ENCODE results near the gene CDKAL1. TPM values are rescaled to one million over a fixed set of nuclear protein-coding genes. Genes with fewer than 3 reads are reported as not detected.
A peak's percentile ranks its signal among the peaks of the same experiment; 100 is the strongest.

The CDKAL1 gene
- total RNA-seq, 2 donors from 2014 or later = 23.5 to 26.4 TPM

GRCh38 chr6:20808439-20808838 lies 274.2 kb downstream of the CDKAL1 start:
- no peak overlapping the region for H3K4me3 Mint-ChIP-seq
- Histone ChIP-seq H3K27me3 (ENCODE audit: control insufficient read depth, insufficient read depth, low read length, poor library complexity, severe bottlenecking) (no peaks in the 10 kb centered on the region), H3K4me3 (ENCODE audit: low read length) (no peak overlapping the region), H3K9ac (ENCODE audit: extremely low read depth, low read length, poor library complexity, severe bottlenecking) (no peak overlapping the region), H3K36me3 (ENCODE audit: control insufficient read depth, insufficient read depth, low read length) (peaks cover 8% of the 10 kb centered on the region), H3K9me3 (ENCODE audit: control insufficient read depth, low read length) (peaks cover 34% of the 10 kb centered on the region), H3K4me1 (ENCODE audit: control insufficient read depth, insufficient read depth, low read length) (peaks cover 2% of the 10 kb centered on the region), H3K27ac (ENCODE audit: low read depth, low read length) (no peak overlapping the region)
- DNase-seq = no peak
- peaks cover 24% of the 10 kb centered on the region for H3K4me1 Mint-ChIP-seq
- H3K9me3 Mint-ChIP-seq = peaks cover 20% of the 10 kb centered on the region
- no peaks in the 10 kb centered on the region for H3K27me3 Mint-ChIP-seq (ENCODE audit: insufficient read depth)
- 89% methylated on average over 2 of the region's 2 CpGs; no CpG with 5 or more reads in 1 of the 2 experiments for WGBS, 2 experiments (ENCODE audit: insufficient coverage in 1 of 2, insufficient read length in 1 of 2)
- TF ChIP-seq, protein P1, sequence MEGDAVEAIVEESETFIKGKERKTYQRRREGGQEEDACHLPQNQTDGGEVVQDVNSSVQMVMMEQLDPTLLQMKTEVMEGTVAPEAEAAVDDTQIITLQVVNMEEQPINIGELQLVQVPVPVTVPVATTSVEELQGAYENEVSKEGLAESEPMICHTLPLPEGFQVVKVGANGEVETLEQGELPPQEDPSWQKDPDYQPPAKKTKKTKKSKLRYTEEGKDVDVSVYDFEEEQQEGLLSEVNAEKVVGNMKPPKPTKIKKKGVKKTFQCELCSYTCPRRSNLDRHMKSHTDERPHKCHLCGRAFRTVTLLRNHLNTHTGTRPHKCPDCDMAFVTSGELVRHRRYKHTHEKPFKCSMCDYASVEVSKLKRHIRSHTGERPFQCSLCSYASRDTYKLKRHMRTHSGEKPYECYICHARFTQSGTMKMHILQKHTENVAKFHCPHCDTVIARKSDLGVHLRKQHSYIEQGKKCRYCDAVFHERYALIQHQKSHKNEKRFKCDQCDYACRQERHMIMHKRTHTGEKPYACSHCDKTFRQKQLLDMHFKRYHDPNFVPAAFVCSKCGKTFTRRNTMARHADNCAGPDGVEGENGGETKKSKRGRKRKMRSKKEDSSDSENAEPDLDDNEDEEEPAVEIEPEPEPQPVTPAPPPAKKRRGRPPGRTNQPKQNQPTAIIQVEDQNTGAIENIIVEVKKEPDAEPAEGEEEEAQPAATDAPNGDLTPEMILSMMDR (conservative IDR thresholded peaks at IDR 0.05) = no peak
- H3K27ac Mint-ChIP-seq = no peak overlapping the region
- H3K36me3 Mint-ChIP-seq (ENCODE audit: low read depth) = peaks cover 13% of the 10 kb centered on the region

GRCh38 chr6:20808924-20809323 lies 274.7 kb downstream of the CDKAL1 start:
- H3K9me3 Mint-ChIP-seq = peaks cover 21% of the 10 kb centered on the region
- DNase-seq = no peak
- Histone ChIP-seq H3K4me3 (ENCODE audit: low read length) (no peak overlapping the region), H3K9ac (ENCODE audit: extremely low read depth, low read length, poor library complexity, severe bottlenecking) (no peak overlapping the region), H3K27ac (ENCODE audit: low read depth, low read length) (no peak overlapping the region), H3K36me3 (ENCODE audit: control insufficient read depth, insufficient read depth, low read length) (peaks cover 8% of the 10 kb centered on the region), H3K9me3 (ENCODE audit: control insufficient read depth, low read length) (peaks cover 35% of the 10 kb centered on the region), H3K27me3 (ENCODE audit: control insufficient read depth, insufficient read depth, low read length, poor library complexity, severe bottlenecking) (no peaks in the 10 kb centered on the region), H3K4me1 (ENCODE audit: control insufficient read depth, insufficient read depth, low read length) (peaks cover 2% of the 10 kb centered on the region)
- no peak overlapping the region for H3K4me3 Mint-ChIP-seq
- H3K36me3 Mint-ChIP-seq (ENCODE audit: low read depth) = peaks cover 14% of the 10 kb centered on the region
- TF ChIP-seq, protein P1 (conservative IDR thresholded peaks at IDR 0.05) = no peak
- H3K4me1 Mint-ChIP-seq = peaks cover 24% of the 10 kb centered on the region
- WGBS, 2 experiments (ENCODE audit: insufficient coverage in 1 of 2, insufficient read length in 1 of 2) = 96% methylated on average over 2 of the region's 2 CpGs; no CpG with 5 or more reads in 1 of the 2 experiments
- peak overlapping the region; percentile 3 for H3K27ac Mint-ChIP-seq
- no peaks in the 10 kb centered on the region for H3K27me3 Mint-ChIP-seq (ENCODE audit: insufficient read depth)

GRCh38 chr6:20810727-20811108 lies 276.5 kb downstream of the CDKAL1 start:
- Histone ChIP-seq H3K4me3 (ENCODE audit: low read length) (peak overlapping the region; percentile 54), H3K9ac (ENCODE audit: extremely low read depth, low read length, poor library complexity, severe bottlenecking) (peak overlapping the region; percentile 65)
- 25 to 31% methylated on average over 1 to 3 of the region's 3 CpGs for WGBS, 2 experiments (ENCODE audit: insufficient coverage in 1 of 2, insufficient read length in 1 of 2)

More at GRCh38 chr6:20810727-20811108, 276.5 kb downstream of the CDKAL1 start:
- Mint-ChIP-seq H3K36me3 (ENCODE audit: low read depth) (peaks cover 13% of the 10 kb centered on the region), H3K4me1 (peaks cover 24% of the 10 kb centered on the region), H3K4me3 (peak overlapping the region; percentile 22), H3K27me3 (ENCODE audit: insufficient read depth) (no peaks in the 10 kb centered on the region), H3K9me3 (peaks cover 25% of the 10 kb centered on the region), H3K27ac (peak overlapping the region; percentile 94)
- TF ChIP-seq, protein P1 (conservative IDR thresholded peaks at IDR 0.05) = no peak
- peaks cover 35% of the 10 kb centered on the region for H3K9me3 ChIP-seq (ENCODE audit: control insufficient read depth, low read length)
- peaks cover 3% of the 10 kb centered on the region for H3K4me1 ChIP-seq (ENCODE audit: control insufficient read depth, insufficient read depth, low read length)
- H3K27me3 ChIP-seq (ENCODE audit: control insufficient read depth, insufficient read depth, low read length, poor library complexity, severe bottlenecking) = no peaks in the 10 kb centered on the region
- peaks cover 8% of the 10 kb centered on the region for H3K36me3 ChIP-seq (ENCODE audit: control insufficient read depth, insufficient read depth, low read length)
- peak overlapping the region; percentile 40 for H3K27ac ChIP-seq (ENCODE audit: low read depth, low read length)
- DNase-seq = no peak

Data from endodermal cell (in vitro differentiated cells).